GM04504 (cell line): ENCODE results near the gene LGR4.
"Not testable (repeated sequence)": the region's sequence is repeated elsewhere in the genome, so short reads cannot be mapped to it uniquely, and the experiment has no call there.

Source experiments
- DNase-seq: peaks from one replicate; pipeline ENCODE4 v3.0.0-alpha.2; 2012; ENCODE audit warnings: low read depth

LGR4 gene

DNA sequence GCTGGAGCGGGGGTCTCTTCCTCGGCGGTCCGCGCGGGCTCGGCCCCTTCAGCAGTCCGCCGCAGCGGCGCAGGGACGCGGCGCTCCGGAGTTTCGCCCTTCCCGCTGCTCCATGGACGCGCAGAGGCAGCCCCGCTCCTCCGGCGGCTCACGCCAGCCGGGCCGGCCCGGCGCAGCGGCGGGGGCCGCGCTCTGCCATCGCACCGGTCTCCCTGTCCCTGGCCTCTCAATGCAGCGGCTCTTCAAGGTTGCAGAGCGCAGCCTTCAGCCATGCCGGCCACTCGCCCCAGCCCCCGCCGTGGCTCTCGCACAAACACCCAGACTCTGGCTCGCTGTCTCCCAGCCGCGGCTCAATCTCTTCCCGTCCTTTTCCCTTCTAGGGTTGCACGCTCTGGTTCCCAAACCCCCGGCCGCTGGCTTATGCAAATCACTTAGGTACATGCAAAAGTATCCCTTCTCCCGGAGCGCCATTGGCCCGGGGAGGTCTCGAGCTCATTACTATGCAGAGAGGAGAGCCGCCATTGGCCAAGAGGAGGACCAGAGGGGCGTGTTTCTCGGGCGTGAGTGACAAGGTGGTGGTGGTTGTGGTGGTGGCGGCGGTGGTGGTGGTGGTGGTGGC lies at the start of gene LGR4:
TSS of gene LGR4 (minus strand) at position 393 of the 619 bp plus-strand sequence. CDS start 488 bp downstream, outside the sequence.
- DNase-seq: peak; percentile 74

GRCh38 chr11:27520226-27520625 lies 47.6 kb upstream of the LGR4 start:
- no peak for DNase-seq

GRCh38 chr11:27518518-27518917 lies 45.9 kb upstream of the LGR4 start:
- no peak for DNase-seq

GRCh38 chr11:27517490-27517889 lies 44.9 kb upstream of the LGR4 start:
- not testable (repeated sequence) for DNase-seq

GRCh38 chr11:27514558-27514957 lies 42.0 kb upstream of the LGR4 start:
- DNase-seq: peak; percentile 44

GRCh38 chr11:27514076-27514475 lies 41.5 kb upstream of the LGR4 start:
- DNase-seq: no peak

- DNase-seq: no peak
These were observed 40.8 kb upstream of the LGR4 start for GRCh38 chr11:27513389-27513788.

DNA sequence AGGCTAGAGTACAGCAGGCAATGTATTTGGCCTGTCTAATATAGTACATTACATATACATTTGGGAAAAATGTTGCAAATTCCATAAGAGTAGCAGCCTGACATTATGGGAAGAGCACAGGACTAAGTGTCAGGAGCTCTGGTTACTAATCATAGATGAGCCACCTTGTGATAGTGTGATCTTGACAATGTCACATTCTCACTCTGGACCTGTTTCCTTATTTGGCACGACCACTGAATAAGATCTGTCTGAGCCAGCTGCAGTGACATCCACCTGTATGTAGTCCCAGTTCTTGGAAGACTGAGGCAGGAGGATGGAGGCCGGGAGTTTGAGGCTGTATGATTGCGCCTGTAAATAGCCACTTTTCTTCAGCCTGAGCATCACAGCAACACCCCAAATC lies 39.6 kb upstream of the LGR4 start:
- no peak for DNase-seq

DNA sequence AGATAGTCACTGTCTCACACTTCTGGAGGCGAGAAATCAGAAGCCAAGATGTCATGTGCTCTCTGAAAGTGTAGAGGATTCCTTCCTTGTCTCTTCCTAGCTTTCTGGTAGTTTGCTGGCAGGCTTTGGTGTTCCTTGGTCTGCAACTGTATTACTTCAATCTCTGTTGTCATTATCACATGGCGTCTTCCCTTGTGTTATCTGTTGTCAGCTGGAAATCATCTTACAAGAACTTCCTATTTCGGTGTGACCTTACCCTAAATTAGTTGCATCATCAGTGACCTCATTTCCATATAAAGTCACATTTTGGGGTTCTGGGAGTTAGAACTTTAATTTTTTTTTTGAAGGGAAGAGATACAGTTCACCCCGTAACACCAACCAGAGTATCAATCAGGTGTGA lies 37.3 kb upstream of the LGR4 start:
- no peak for DNase-seq

- DNase-seq: no peak
These were observed 35.1 kb upstream of the LGR4 start for GRCh38 chr11:27507557-27508322.

DNA sequence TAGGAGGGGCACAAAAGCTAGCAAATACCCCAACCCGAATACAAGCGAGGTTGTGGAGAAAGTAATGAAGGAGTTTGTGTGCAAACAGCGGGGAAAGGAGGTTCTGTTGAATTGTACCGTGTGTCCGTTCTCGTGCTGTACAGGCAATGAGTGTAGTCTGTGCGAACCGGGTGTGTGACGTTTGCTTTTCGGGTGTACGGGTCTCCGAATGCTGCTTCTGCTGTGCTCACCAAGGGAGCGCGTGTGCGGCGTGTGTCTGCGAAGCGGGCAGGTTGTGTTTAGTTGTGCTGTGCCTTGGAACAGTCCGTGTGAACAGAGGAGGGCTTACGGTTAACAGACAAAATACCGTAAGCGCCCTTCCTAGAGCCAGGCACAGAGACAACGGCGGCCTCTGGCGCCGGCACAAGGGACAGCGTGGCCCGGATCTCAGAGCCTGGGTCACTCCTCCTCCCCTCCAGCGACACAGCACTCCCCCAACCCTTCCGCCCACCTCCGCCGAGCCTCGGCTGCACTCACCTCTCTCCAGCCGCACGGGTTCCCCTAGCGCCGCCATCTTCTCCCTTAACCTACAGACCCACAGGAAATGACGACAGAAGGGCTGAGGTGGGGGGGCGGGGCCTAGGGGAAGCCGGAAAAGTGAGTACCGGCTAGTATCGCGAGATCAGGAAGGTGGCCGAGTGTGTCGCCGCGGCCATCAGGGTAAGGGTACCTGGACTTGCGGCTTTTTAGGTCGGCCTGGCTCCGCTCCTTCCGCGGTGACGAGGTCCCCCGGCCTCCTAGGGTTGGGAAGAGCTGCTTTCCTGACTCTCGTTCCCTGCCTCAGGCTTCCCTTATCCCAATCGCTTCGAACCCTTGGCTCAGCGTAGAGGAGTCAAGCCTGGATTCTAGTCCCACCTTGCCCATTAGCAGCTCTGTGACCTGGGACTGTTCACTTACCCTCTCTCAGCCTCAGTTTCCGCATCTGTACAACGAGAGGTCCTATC lies 33.9 kb upstream of the LGR4 start, which contains the start of gene LIN7C:
TSS of gene LIN7C (minus strand) at position 570 of the 983 bp plus-strand sequence. CDS start at position 553, 17 bp downstream.
- peak; percentile 88 for DNase-seq

- DNase-seq: no peak
These were observed 33.2 kb upstream of the LGR4 start for GRCh38 chr11:27505781-27506180.

- no peak for DNase-seq
These were observed 31.6 kb upstream of the LGR4 start for GRCh38 chr11:27504205-27504604.

DNA sequence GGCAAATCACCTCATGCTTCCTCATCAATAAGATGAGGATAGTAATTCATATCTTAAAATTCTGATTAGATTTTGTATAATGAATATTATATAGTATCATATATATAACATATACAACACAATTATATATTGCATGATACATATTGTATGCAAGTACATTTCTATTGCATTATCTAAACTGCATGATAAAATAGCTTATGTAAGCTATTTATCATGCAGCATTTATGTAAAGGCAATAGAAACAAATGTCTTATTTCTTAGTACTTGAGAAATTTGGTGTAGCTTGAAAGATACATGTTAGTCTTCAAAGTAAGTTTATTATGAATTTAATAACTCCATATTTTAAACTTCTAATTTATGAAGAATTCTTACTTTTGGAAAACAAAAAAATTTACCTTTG lies 28.5 kb upstream of the LGR4 start:
- no peak for DNase-seq

DNA sequence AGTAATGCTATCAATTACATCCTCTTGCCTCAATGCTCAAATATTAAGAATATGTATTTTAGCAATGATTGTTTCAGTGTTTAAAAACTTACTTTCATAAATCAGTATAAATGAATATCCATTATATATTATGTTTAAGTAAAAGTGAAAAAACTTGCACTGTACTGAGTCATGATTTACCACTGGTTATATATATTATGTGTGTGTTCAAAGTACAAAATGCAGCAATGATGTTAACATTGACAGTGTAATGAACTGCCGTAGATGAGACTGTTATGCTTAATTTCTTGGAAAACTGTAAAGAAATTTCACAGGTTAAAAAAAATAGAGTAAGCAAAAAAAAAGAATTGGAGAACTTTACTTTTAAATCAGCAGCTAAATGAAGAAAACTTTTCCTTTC lies 25.3 kb upstream of the LGR4 start:
- no peak for DNase-seq

- no peak for DNase-seq
These were observed 24.8 kb upstream of the LGR4 start for GRCh38 chr11:27497284-27497866.

GRCh38 chr11:27496461-27496860 lies 23.9 kb upstream of the LGR4 start:
- DNase-seq: no peak

GRCh38 chr11:27495710-27496300 lies 23.2 kb upstream of the LGR4 start:
- DNase-seq: no peak

DNA sequence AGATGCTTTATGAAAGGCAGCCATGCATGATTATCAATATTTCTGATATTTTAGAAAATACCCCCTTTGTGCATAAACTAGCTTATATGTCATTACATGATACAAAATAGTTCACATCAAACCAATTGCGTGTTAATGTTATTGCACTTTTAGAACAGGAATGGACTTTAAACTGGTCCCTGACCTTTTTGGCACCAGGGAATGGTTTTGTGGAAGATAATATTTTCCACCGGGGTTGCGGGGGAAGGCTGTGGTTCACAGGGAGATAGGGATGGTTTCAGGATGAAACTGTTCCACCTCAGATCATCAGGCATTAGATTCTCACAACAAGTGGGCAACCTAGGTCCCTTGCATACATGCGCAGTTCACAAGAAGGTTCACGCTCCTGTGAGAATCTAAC lies 16.5 kb upstream of the LGR4 start:
- no peak for DNase-seq

DNA sequence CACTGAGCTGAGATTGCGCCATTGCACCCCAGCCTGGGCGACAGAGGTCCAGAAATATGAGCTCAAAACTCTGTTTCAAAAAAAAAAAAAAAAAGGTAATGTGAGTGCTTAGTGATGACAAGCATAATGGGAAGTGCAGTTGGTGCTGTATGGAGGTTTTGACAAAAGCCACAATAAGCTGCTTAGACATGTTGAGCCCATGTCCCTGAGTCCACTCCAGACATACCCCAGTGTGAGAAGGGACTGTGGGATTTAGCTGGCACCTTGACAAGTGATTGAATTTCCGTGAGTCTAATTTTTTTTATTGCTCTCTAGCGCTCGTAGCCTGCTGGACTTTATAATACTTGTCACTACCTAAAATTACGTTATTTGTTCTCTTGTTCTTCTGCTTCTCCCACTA lies 15.1 kb upstream of the LGR4 start:
- no peak for DNase-seq

- DNase-seq: no peak
These were observed 13.6 kb upstream of the LGR4 start for GRCh38 chr11:27485930-27486773.
